SH-SY5Y (cell line): ENCODE results near the gene PPP1R14B.

Source experiments
- GATA2 ChIP-seq: IDR thresholded peaks from 2 replicates; pipeline ENCODE4 v1.6.1; 2011; ENCODE audit warnings: mild to moderate bottlenecking, low read depth, low read length
- GATA3 ChIP-seq: IDR thresholded peaks from 2 replicates; pipeline ENCODE4 v1.6.1; 2011; ENCODE audit warnings: low read depth, mild to moderate bottlenecking, low read length, moderate library complexity

GRCh38 chr11:64219354-64219684 is 27.4 kb downstream of the PPP1R14B start:
- no peak for TF ChIP-seq GATA3
- no peak for TF ChIP-seq GATA2
